Dermis microvascular lymphatic vessel endothelial cell (primary cell): Measurements from ENCODE around the gene METTL4. TPM values are rescaled to one million over a fixed set of nuclear protein-coding genes. Genes with fewer than 3 reads are reported as not detected.

Experiments
- DNase-seq, 2 donors: peaks; one replicate each; pipeline versions ENCODE4 v3.0.0 to v3.0.0-alpha.2; 2010; ENCODE audit warnings: low read depth in 2 of 2
- total RNA-seq: library from RNA; depleted of rRNA; stranded (reverse); fragments of >200 nt; gene quantifications from 2 replicates; pipeline ENCODE4 v1.2.1, GENCODE V29; 2014

The METTL4 gene
- total RNA-seq, 1 donor from 2014 or later = 8.3 TPM

GRCh38 chr18:2522112-2522511 is 49.2 kb downstream of the METTL4 start:
- DNase-seq = no peak

- DNase-seq = peak; percentile 11 to 23
These were observed 52.8 kb downstream of the METTL4 start for GRCh38 chr18:2518473-2518872.

GRCh38 chr18:2515908-2516625 is 55.2 kb downstream of the METTL4 start:
- DNase-seq = peak; percentile 88 to 97

GRCh38 chr18:2515171-2515787 is 56.0 kb downstream of the METTL4 start:
- DNase-seq = peak; percentile 45 to 90

GRCh38 chr18:2513616-2514015 is 57.7 kb downstream of the METTL4 start:
- peak in 1 of 2 donors; percentile 11 for DNase-seq

- no peak for DNase-seq
These were observed 59.2 kb downstream of the METTL4 start for GRCh38 chr18:2512059-2512458.

GRCh38 chr18:2511451-2511850 is 59.9 kb downstream of the METTL4 start:
- DNase-seq = no peak

- no peak for DNase-seq
These were observed 60.9 kb downstream of the METTL4 start for GRCh38 chr18:2510416-2510815.

GRCh38 chr18:2508678-2509077 is 62.6 kb downstream of the METTL4 start:
- DNase-seq = no peak

- no peak for DNase-seq
These were observed 63.1 kb downstream of the METTL4 start for GRCh38 chr18:2508155-2508554.

GRCh38 chr18:2504642-2505041 is 66.7 kb downstream of the METTL4 start:
- no peak for DNase-seq

- no peak for DNase-seq
These were observed 68.4 kb downstream of the METTL4 start for GRCh38 chr18:2502880-2503279.

GRCh38 chr18:2502394-2502793 is 68.9 kb downstream of the METTL4 start:
- DNase-seq = no peak

GRCh38 chr18:2497797-2498196 is 73.5 kb downstream of the METTL4 start:
- no peak for DNase-seq

GRCh38 chr18:2495381-2495780 is 75.9 kb downstream of the METTL4 start:
- DNase-seq = no peak

GRCh38 chr18:2494921-2495320 is 76.4 kb downstream of the METTL4 start:
- no peak for DNase-seq

Other genes starting within 250 kb of the METTL4 start
- 6.8 and 20.8 TPM in 2 replicates for gene NDC80, start 52 bp upstream of the METTL4 start, total RNA-seq
- gene SMCHD1, start 84.2 kb upstream of the METTL4 start, total RNA-seq = 43.0 and 44.2 TPM in 2 replicates